Activated naive CD8-positive, alpha-beta T cell treated with anti-CD3 and anti-CD28 coated beads, Interleukin-2, amount 10 ng/mL, durations not matched to agents 7 days and 5 days (primary cell): ENCODE measurements around the gene ACOX1. TPM values are rescaled to one million over a fixed set of nuclear protein-coding genes. Genes with fewer than 3 reads are reported as not detected.

Source experiments
- ATAC-seq: fragments of 150-1000 bp; cut with Tn5 transposase; one replicate; pipeline ENCODE4 v1.10.0; 2021; ENCODE audit warnings: low read depth, moderate library complexity
- POLR2A ChIA-PET: fragments of 350-600 bp; sonication (Branson Sonifier 250); formaldehyde crosslinking; loops from one replicate; lab custom pipeline; 2021; ENCODE audit warnings: antibody characterized with exemption; lab: Charles Lee
- DNase-seq: peaks from one replicate; pipeline ENCODE4 v3.0.0; 2021
- H3K27ac Mint-ChIP-seq: one replicate; pipeline ENCODE4 v1.8.0; 2022; ENCODE audit warnings: mild to moderate bottlenecking, mixed read lengths
- H3K27me3 Mint-ChIP-seq: one replicate; pipeline ENCODE4 v1.8.0; 2022; ENCODE audit warnings: mild to moderate bottlenecking, moderate library complexity, mixed read lengths
- H3K36me3 Mint-ChIP-seq: one replicate; pipeline ENCODE4 v1.8.0; 2021; ENCODE audit warnings: mild to moderate bottlenecking, mixed read lengths
- H3K4me1 Mint-ChIP-seq: one replicate; pipeline ENCODE4 v1.8.0; 2021; ENCODE audit warnings: mixed read lengths
- H3K4me3 Mint-ChIP-seq: one replicate; pipeline ENCODE4 v1.8.0; 2022; ENCODE audit warnings: mild to moderate bottlenecking, moderate library complexity, mixed read lengths
- H3K9me3 Mint-ChIP-seq: one replicate; pipeline ENCODE4 v1.8.0; 2021; ENCODE audit warnings: mixed read lengths
- total RNA-seq, 2 experiments: library from RNA; stranded (reverse); gene quantifications; one replicate each; pipeline ENCODE4 v1.2.3, GENCODE V29; 2021

Gene ACOX1
- 10 to 100 TPM; 28.3 to 30.2 TPM for total RNA-seq

DNA sequence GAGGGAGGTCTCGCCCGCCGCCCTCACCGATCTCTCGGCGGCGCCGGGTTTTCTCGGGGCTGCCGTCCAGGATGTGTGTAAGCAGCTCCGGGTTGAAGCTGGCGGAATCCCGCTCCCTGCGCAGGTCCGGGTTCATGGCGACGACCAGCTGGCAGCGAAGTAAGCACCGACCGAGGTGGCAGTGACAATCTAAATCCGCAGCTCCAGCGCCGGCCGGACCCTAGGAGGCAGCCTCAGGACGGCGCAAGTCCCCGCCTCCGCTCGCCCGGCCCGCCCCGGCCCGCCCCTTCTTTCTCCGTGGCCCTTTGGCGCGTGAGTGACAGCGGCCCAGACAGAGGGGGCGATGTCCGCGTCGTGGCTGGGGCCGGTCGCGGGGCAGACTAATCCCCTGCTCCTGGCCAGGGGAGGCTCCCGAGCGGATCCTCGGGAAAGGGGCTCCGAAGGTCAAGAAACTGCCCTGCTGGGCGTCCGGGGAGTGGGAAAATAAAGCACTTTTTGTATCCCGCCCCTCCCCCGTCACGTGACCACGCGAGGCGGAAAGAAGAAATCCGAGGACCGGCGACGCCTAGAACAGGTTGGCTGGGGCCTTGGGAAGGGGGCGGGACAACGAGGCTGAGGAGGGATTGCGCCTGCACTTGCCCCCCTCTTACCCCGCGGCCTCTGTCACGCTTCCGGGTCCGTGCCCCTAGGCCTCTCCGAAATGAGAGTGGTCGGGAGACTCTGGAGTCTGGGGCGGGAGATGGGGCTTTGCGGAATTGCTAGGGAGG is at the start of gene ACOX1, which contains the start of gene TEN1:
Gene ACOX1, minus strand, starts transcription at position 229 of the 767 bp plus-strand sequence. Its CDS starts 93 bp downstream, at position 136.
Gene TEN1, plus strand, starts transcription at position 303 of the 767 bp plus-strand sequence. CDS start 6,953 bp downstream, outside the sequence.
- Mint-ChIP-seq H3K36me3 (peaks cover 11% of the 10 kb centered on the region), H3K27me3 (no peaks in the 10 kb centered on the region), H3K4me1 (peaks cover 33% of the 10 kb centered on the region), H3K4me3 (peak within 1 kb of the TSS; percentile 98), H3K27ac (peak within 1 kb of the TSS; percentile 98), H3K9me3 (no peaks in the 10 kb centered on the region)
- DNase-seq, result peak; percentile 93
- peak; percentile 97 for ATAC-seq
- POLR2A ChIA-PET, result interaction anchor here (0.6 to 1.7 kb wide), 12 partner anchors 14 to 291 kb away, joined by 3 to 7 read pairs (median 3); partner anchors contain the start of genes FBF1, TRIM65 and WBP2

DNA sequence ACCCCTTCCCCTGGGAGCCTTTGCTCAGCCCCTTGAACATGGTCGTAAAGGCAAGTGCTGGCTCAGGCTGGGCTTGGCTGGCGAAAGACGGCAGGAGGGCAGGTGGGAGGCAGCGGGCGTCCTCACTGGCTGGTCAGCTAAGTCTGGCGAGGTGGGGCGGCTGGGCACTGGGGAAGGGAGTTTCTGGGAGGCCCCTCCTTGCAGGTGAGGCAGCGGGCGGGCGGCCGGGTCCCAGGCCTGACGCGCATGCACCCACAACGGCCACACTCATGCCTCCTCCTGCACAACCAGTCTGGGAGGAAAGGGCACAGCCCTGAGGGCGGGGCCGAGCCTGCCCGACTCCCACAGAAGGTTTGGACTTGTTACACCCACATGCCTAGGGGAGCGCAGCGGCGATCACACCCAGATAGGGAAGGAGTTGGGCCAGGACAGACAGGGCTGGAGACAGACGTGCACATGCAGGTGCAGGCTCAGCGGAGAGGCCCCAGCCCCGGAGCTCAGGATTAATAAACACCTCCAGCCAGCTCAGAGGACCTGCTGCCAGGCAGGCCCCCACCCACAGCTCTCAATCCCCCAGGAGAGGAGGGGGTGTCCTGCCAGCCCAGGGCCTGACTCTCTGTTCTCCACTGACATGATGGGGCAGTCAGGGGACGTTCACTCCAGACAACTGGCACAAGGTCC is 48.3 kb upstream of the ACOX1 start, which contains the start of gene EVPL:
Gene EVPL, minus strand, starts transcription at position 148 of the 681 bp plus-strand sequence. Its CDS starts 108 bp downstream, at position 40.
- Mint-ChIP-seq H3K9me3 (no peaks in the 10 kb centered on the region), H3K4me1 (peaks cover 12% of the 10 kb centered on the region), H3K27me3 (no peaks in the 10 kb centered on the region), H3K4me3 (no peak within 1 kb of the TSS), H3K27ac (no peak within 1 kb of the TSS), H3K36me3 (no peaks in the 10 kb centered on the region)
- POLR2A ChIA-PET, result no interaction called here
- DNase-seq (no peak), ATAC-seq (no peak)

DNA sequence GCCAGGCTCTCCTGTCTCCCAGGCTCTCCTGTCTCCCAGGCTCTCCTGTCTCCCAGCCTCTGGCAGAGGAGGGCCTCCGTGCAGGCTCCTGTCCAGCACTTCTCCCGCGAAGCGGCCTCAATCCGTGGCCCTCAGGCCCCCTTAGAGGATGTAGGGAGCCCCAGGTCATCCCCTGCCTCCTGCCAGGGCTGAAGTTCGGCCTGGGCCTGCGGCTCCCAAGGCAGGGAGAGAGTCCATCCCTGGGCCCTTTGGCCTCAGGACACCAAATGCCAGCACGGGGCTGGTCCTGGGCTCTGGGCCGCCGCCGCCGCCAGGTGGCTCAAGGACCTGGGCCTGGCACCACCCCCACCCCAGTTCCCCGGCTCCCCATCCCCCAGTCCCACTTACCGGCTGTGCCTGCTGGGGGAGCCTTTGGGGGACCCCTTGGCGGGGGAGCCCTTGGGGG is 47.8 kb upstream of the ACOX1 start:
- ATAC-seq (no peak), DNase-seq (no peak)
- no peaks in the 10 kb centered on the region for H3K27me3 Mint-ChIP-seq
- no peak overlapping the region for H3K4me3 Mint-ChIP-seq
- H3K9me3 Mint-ChIP-seq, result no peaks in the 10 kb centered on the region
- peaks cover 12% of the 10 kb centered on the region for H3K4me1 Mint-ChIP-seq
- H3K36me3 Mint-ChIP-seq, result no peaks in the 10 kb centered on the region
- POLR2A ChIA-PET, result no interaction called here
- H3K27ac Mint-ChIP-seq, result no peak overlapping the region

DNA sequence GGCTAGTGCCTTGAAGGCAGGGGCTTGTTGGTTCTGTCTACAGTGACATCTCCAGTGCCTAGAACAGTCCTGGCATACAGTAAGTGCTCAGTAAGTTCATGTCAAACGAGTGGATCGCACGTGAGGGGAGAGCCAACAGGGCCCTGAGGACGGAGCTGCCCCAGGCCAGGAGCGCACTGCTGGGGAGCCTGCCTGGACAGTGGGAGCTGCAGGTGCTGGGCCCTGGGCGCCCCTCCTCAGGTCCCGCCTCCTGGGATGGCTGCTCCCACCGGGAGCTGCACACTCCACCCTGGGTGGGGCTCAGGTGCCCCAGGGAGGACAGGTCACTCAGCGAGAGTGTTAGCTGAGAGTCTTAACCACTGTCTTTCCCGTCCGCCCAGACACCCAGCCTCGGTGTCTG is 46.3 kb upstream of the ACOX1 start:
- Mint-ChIP-seq H3K9me3 (no peaks in the 10 kb centered on the region), H3K27ac (no peak overlapping the region), H3K4me1 (peaks cover 12% of the 10 kb centered on the region), H3K36me3 (no peaks in the 10 kb centered on the region), H3K4me3 (no peak overlapping the region), H3K27me3 (no peaks in the 10 kb centered on the region)
- ATAC-seq (no peak), DNase-seq (no peak)
- POLR2A ChIA-PET, result no interaction called here

DNA sequence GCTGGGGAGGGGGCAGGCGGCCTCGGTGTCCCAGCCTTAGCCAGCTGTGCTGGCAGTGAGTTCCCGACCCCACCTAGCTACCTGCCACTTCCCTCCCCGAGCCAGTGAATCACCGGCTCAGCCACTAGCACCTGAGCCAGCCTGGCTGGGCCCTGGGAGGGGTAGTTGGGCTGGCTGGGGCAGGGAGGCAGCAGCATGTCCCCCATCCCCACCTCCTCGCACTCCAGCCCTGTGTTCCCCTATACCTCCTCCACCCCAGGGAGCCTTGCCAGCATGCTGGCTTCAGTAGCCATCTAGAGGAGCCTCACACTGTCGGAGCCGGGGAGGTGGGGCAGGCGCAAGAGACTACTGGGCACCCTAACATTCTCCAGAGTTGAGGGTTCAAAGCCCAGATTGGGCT is 45.4 kb upstream of the ACOX1 start:
- H3K4me3 Mint-ChIP-seq, result no peak overlapping the region
- DNase-seq, result no peak

DNA sequence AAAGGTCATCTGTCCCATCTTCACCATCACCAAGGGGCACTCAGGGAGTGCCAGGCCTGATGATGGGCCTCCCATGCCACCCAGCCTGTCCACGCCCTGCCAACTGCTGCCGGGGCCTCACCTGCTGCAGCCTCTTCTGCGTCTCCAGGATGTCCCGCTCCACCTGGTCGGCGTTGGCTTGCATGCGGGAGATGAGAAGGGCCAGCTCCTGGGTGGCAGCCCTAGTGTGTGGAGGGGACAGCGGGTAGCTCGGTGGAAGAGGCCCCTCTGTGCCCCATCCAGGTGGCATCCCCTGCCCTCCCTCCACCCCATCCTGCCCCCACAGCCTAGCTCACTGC is 44.9 kb upstream of the ACOX1 start:
- DNase-seq, result no peak
- Mint-ChIP-seq H3K27ac (no peak overlapping the region), H3K4me1 (peaks cover 4% of the 10 kb centered on the region), H3K9me3 (no peaks in the 10 kb centered on the region), H3K27me3 (no peaks in the 10 kb centered on the region), H3K36me3 (no peaks in the 10 kb centered on the region), H3K4me3 (no peak overlapping the region)
- POLR2A ChIA-PET, result interaction anchor here (0.6 kb wide), 1 partner anchor 135 kb away, joined by 4 read pairs; no protein-coding TSS in a partner anchor
- ATAC-seq, result no peak

More for the DNA sequence above, 45.4 kb upstream of the ACOX1 start:
- Mint-ChIP-seq H3K9me3 (no peaks in the 10 kb centered on the region), H3K36me3 (no peaks in the 10 kb centered on the region), H3K27ac (no peak overlapping the region), H3K27me3 (no peaks in the 10 kb centered on the region), H3K4me1 (peaks cover 8% of the 10 kb centered on the region)
- no peak for ATAC-seq
- POLR2A ChIA-PET, result interaction anchor here (0.6 kb wide), 1 partner anchor 134 kb away, joined by 4 read pairs; no protein-coding TSS in a partner anchor

DNA sequence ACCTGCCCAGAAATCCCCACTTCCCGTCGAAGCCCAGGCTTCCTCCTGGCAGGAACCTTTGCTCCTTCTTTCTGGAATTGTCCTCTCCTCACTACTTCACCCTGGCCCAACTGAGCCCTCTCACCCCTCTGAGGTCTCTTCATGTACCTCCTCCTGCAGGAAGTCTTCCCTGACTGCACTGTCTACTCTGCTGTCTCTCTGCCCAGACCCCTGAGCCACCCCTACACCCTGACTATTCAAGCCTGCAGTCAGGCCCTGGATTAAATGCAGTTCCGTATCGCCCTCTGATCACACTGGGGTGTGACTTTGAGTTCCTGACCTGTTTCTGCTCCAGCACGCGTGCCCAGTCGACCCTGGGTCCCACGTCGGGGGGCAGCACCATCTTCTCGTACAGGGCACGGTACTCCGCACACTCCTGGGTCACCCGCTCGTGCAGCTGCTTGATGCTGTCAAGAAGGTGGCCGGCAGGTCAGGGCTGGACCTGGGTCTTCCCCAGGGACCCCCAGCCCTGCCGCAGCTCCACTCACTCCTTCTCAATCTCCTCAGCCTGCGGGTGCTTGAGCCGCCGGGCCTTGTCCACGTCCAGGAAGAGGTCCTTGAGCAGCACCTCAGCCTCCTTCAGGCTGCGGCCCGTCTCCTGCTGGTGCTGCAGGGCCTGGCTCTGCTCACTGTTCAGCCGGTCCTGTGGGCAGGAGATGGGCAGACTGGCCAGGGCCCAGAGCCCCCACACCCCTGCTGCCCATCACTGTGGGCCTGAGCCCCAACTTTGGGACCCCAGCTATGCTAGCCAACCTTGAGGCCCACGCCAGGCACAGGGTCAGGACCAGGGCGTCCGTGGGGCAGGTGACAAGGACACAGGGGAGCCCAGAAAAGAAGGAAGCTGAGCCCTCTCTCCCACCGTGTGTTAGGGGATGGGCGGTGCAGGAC is 44.3 kb upstream of the ACOX1 start:
- no peaks in the 10 kb centered on the region for H3K27me3 Mint-ChIP-seq
- H3K4me1 Mint-ChIP-seq, result peaks cover 4% of the 10 kb centered on the region
- DNase-seq (no peak), ATAC-seq (no peak)
- no peak overlapping the region for H3K27ac Mint-ChIP-seq
- H3K9me3 Mint-ChIP-seq, result no peaks in the 10 kb centered on the region
- no peak overlapping the region for H3K4me3 Mint-ChIP-seq
- POLR2A ChIA-PET, result no interaction called here
- no peaks in the 10 kb centered on the region for H3K36me3 Mint-ChIP-seq

DNA sequence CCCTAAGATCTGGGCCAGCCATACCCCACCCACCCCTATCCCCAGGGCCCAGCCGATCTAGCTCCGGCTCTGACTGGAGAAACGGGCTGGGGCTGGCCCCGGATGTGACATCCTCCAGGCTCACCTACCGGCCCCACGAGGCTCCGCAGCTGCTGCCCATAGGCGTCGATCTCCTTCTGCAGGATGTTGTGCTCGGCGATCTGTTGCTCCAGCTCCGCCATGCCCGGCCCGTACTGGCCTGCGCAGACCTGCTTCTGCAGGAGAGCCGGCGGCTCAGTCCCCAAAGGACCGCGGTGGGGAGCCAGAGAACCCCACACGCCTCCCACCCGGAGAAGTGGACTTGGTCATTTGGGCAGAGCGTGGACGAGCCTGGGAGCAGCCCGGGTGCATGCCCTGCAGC is 43.3 kb upstream of the ACOX1 start:
- H3K4me3 Mint-ChIP-seq, result no peak overlapping the region
- H3K36me3 Mint-ChIP-seq, result no peaks in the 10 kb centered on the region
- peaks cover 4% of the 10 kb centered on the region for H3K4me1 Mint-ChIP-seq
- no peak overlapping the region for H3K27ac Mint-ChIP-seq
- H3K9me3 Mint-ChIP-seq, result no peaks in the 10 kb centered on the region
- ATAC-seq, result no peak
- no peaks in the 10 kb centered on the region for H3K27me3 Mint-ChIP-seq
- DNase-seq, result no peak
- POLR2A ChIA-PET, result interaction anchor here (1.1 kb wide), 1 partner anchor 82 kb away, joined by 3 read pairs; the partner anchor contains the start of gene EXOC7

DNA sequence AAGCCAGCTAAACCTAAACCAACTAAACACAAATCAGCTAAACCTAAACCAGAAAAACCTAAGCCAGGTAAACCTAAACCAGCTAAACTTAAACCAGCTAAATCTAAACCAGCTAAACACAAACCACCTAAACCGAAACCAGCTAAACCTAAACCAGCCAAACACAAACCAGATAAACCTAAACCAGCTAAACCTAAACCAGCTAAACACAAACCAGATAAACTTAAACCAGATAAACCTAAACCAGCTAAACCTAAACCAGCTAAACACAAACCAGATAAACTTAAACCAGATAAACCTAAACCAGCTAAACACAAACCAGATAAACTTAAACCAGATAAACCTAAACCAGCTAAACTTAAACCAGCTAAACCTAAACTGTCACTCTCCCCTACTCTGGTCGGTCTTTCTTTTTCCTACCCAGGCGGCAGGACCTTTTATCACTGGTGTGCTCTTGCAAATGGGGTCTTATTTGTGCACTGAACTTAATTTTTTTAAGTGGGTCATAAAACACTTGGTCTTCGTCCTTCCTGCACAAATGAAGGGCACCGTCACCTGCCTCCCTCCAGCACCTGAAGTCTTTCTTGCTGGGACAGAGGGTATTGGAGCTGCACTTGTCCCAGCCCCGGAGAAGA is 41.0 kb upstream of the ACOX1 start:
- POLR2A ChIA-PET, result interaction anchor here (0.6 to 1.5 kb wide), 2 partner anchors 10 to 66 kb away, joined by 5 read pairs; no protein-coding TSS in a partner anchor
- DNase-seq (no peak), ATAC-seq (no peak)
- Mint-ChIP-seq H3K27me3 (no peaks in the 10 kb centered on the region), H3K4me3 (no peak overlapping the region), H3K36me3 (no peaks in the 10 kb centered on the region), H3K27ac (peak overlapping the region; percentile 66), H3K4me1 (peaks cover 4% of the 10 kb centered on the region), H3K9me3 (no peaks in the 10 kb centered on the region)

DNA sequence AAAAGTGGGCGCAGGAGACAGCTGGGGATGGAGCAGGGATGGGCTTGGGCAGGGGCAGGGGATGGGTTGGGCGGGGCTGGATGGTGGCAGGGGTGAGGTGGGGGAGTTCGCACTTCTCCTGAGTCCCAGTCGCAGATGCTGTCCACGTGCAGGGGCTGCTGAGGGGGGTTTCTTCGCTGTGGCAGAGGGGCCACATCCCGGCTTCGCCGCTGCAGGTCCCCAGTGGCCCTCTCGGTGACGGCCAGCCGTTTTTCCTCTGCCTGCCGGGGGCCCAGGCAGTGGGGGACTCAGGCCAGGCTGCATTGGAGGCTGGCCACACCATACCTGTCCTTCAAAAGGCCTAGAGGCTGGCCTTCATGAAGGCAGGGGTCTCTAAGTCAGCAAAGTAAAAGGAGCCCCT is 39.8 kb upstream of the ACOX1 start:
- H3K27me3 Mint-ChIP-seq, result no peaks in the 10 kb centered on the region
- no peaks in the 10 kb centered on the region for H3K36me3 Mint-ChIP-seq
- peaks cover 5% of the 10 kb centered on the region for H3K4me1 Mint-ChIP-seq
- no peaks in the 10 kb centered on the region for H3K9me3 Mint-ChIP-seq
- no peak overlapping the region for H3K4me3 Mint-ChIP-seq
- POLR2A ChIA-PET, result interaction anchor here (0.6 to 1.6 kb wide), 2 partner anchors 10 to 15 kb away, joined by 3 to 4 read pairs; no protein-coding TSS in a partner anchor
- ATAC-seq (no peak), DNase-seq (no peak)
- no peak overlapping the region for H3K27ac Mint-ChIP-seq

DNA sequence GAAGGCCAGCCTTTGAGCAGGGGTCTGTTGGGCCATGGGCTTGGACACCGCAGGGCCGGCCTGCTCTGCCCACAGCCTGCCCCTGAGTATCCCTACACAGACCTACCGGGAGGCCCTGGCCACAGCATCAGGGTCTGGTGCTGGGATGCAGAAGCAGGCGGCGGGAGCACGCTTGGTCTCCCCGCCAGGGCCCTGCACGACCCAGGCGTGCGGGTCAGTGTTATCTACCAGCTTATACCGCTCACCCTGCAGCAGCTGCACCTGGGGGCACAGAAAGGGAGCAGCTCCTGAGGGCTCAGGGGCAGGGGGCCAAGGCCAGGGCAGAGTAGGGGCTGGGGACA is 39.3 kb upstream of the ACOX1 start:
- no peak for DNase-seq
- no peak overlapping the region for H3K27ac Mint-ChIP-seq
- POLR2A ChIA-PET, result interaction anchor here (0.6 to 1.6 kb wide), 2 partner anchors 11 to 15 kb away, joined by 3 to 4 read pairs; no protein-coding TSS in a partner anchor
- ATAC-seq, result no peak
- H3K4me1 Mint-ChIP-seq, result peaks cover 5% of the 10 kb centered on the region
- no peaks in the 10 kb centered on the region for H3K9me3 Mint-ChIP-seq
- H3K4me3 Mint-ChIP-seq, result no peak overlapping the region
- H3K27me3 Mint-ChIP-seq, result no peaks in the 10 kb centered on the region
- no peaks in the 10 kb centered on the region for H3K36me3 Mint-ChIP-seq
